ENCODE data around the gene TMEM81.

The TMEM81 gene

GRCh38 chr1:205084360-205084759 lies at the start of gene TMEM81:
TSS of gene TMEM81 (minus strand) at chr1:205084460. CDS start at chr1:205084320, 140 bp downstream.
- no peak for DNase-seq

- no peak for DNase-seq
Observed at GRCh38 chr1:205133287-205133686, 49.0 kb upstream of the TMEM81 start.

- DNase-seq: no peak
Observed at GRCh38 chr1:205129447-205130029, 45.3 kb upstream of the TMEM81 start.

- no peak for DNase-seq
Observed at GRCh38 chr1:205128050-205128449, 43.8 kb upstream of the TMEM81 start.

- DNase-seq: no peak
Observed at GRCh38 chr1:205127646-205128045, 43.4 kb upstream of the TMEM81 start.

GRCh38 chr1:205124726-205125125 lies 40.5 kb upstream of the TMEM81 start:
- DNase-seq: no peak

- DNase-seq: no peak
Observed at GRCh38 chr1:205122489-205122882, 38.2 kb upstream of the TMEM81 start.

GRCh38 chr1:205121660-205122488 lies 37.6 kb upstream of the TMEM81 start, which contains the start of gene RBBP5:
TSS of gene RBBP5 (minus strand) at chr1:205121978. CDS start at chr1:205121873, 105 bp downstream.
- DNase-seq: peak; percentile 89

- DNase-seq: no peak
Observed at GRCh38 chr1:205118752-205119151, 34.5 kb upstream of the TMEM81 start.

GRCh38 chr1:205111354-205111753 lies 27.1 kb upstream of the TMEM81 start:
- DNase-seq: no peak

- DNase-seq: no peak
Observed at GRCh38 chr1:205109711-205110110, 25.5 kb upstream of the TMEM81 start.

- DNase-seq: no peak
Observed at GRCh38 chr1:205109269-205109668, 25.0 kb upstream of the TMEM81 start.

- DNase-seq: no peak
Observed at GRCh38 chr1:205108464-205108863, 24.2 kb upstream of the TMEM81 start.

GRCh38 chr1:205107327-205107726 lies 23.1 kb upstream of the TMEM81 start:
- DNase-seq: no peak

- no peak for DNase-seq
Observed at GRCh38 chr1:205102404-205102803, 18.1 kb upstream of the TMEM81 start.

GRCh38 chr1:205098242-205098641 lies 14.0 kb upstream of the TMEM81 start:
- no peak for DNase-seq

GRCh38 chr1:205095422-205095821 lies 11.2 kb upstream of the TMEM81 start:
- no peak for DNase-seq

- no peak for DNase-seq
Observed at GRCh38 chr1:205091043-205091740, 6.9 kb upstream of the TMEM81 start.

- no peak for DNase-seq
Observed at GRCh38 chr1:205088341-205088740, 4.1 kb upstream of the TMEM81 start.

GRCh38 chr1:205082431-205082830 lies 1.8 kb downstream of the TMEM81 start:
- DNase-seq: no peak

- DNase-seq: no peak
Observed at GRCh38 chr1:205077934-205078311, 6.3 kb downstream of the TMEM81 start.

- no peak for DNase-seq
Observed at GRCh38 chr1:205077158-205077933, 6.9 kb downstream of the TMEM81 start.

GRCh38 chr1:205076245-205076761 lies 8.0 kb downstream of the TMEM81 start:
- no peak for DNase-seq

Data from NCI-H1436 treated with DMSO at 0.1 percent for 48 hours (cell line).